ENCODE data around the gene GTF2H4.

DNA sequence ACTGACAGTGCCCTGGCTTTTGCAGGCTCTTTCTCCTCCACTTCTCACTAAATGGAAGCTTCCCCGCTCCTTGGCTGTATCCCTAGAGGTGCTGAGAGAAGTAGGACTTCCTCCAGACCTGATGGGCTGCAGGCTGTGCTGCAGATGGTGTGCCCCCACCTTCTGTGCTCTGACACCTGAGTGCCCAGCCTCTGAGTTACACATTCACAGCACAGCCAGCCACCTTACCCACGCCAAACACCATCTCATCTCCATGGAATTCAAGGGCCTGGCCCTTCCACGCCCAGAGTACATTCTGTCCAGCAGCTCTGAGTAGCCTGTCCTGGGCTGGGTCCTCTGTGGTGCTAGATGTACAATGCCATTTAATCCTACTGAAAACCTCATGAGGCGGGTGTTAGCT is 18.6 kb downstream of the GTF2H4 start:
- TF ChIP-seq, protein P1, sequence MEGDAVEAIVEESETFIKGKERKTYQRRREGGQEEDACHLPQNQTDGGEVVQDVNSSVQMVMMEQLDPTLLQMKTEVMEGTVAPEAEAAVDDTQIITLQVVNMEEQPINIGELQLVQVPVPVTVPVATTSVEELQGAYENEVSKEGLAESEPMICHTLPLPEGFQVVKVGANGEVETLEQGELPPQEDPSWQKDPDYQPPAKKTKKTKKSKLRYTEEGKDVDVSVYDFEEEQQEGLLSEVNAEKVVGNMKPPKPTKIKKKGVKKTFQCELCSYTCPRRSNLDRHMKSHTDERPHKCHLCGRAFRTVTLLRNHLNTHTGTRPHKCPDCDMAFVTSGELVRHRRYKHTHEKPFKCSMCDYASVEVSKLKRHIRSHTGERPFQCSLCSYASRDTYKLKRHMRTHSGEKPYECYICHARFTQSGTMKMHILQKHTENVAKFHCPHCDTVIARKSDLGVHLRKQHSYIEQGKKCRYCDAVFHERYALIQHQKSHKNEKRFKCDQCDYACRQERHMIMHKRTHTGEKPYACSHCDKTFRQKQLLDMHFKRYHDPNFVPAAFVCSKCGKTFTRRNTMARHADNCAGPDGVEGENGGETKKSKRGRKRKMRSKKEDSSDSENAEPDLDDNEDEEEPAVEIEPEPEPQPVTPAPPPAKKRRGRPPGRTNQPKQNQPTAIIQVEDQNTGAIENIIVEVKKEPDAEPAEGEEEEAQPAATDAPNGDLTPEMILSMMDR (IDR thresholded peaks at IDR 0.05) = no peak
- no peak for TF ChIP-seq POLR2A (IDR thresholded peaks at IDR 0.05)
